Astrocyte (in vitro differentiated cells and primary cell): ENCODE results near the gene NADK. TPM values are rescaled to one million over a fixed set of nuclear protein-coding genes. Genes with fewer than 3 reads are reported as not detected.
"Not testable (repeated sequence)": the region's sequence is repeated elsewhere in the genome, so short reads cannot be mapped to it uniquely, and the experiment has no call there.

Source experiments
- DNase-seq: peaks from one replicate; pipeline ENCODE4 v3.0.0-alpha.2; 2010; ENCODE audit warnings: low read depth
- FAIRE-seq: peaks from 2 replicates; lab custom pipeline; 2011; peaks lifted over from hg19 to GRCh38; lab: Jason Lieb, UNC
- H2AFZ ChIP-seq: 2 replicates; pipeline ENCODE4 v1.6.0; 2012; ENCODE audit warnings: low read depth, low read length, inconsistent platforms
- H3K27ac ChIP-seq: 2 replicates; pipeline ENCODE4 v1.5.1; 2011; ENCODE audit warnings: low read depth, low read length, inconsistent platforms
- H3K27me3 ChIP-seq: 2 replicates; pipeline ENCODE4 v1.6.0; 2011; ENCODE audit warnings: low read length, inconsistent platforms; ENCODE audit not compliant: insufficient read depth
- H3K36me3 ChIP-seq: 2 replicates; pipeline ENCODE4 v1.5.1; 2011; ENCODE audit warnings: low read length, inconsistent platforms; ENCODE audit not compliant: insufficient read depth
- H3K4me1 ChIP-seq: 2 replicates; pipeline ENCODE4 v1.5.1; 2011; ENCODE audit warnings: low read length, inconsistent platforms; ENCODE audit not compliant: insufficient read depth
- H3K4me2 ChIP-seq: 2 replicates; pipeline ENCODE4 v1.6.0; 2012; ENCODE audit warnings: low read length, inconsistent platforms
- H3K4me3 ChIP-seq: 2 replicates; pipeline ENCODE4 v1.5.1; 2011; ENCODE audit warnings: low read depth, mild to moderate bottlenecking, low read length, inconsistent platforms; ENCODE audit not compliant: insufficient read depth
- H3K79me2 ChIP-seq: 2 replicates; pipeline ENCODE4 v1.6.0; 2012; ENCODE audit warnings: mild to moderate bottlenecking, low read length, inconsistent platforms; ENCODE audit not compliant: insufficient read depth
- H3K9ac ChIP-seq: 2 replicates; pipeline ENCODE4 v1.6.0; 2012; ENCODE audit warnings: mild to moderate bottlenecking, low read length, inconsistent platforms
- H3K9me3 ChIP-seq: 2 replicates; pipeline ENCODE4 v1.5.1; 2012; ENCODE audit warnings: low read depth, mild to moderate bottlenecking, low read length, inconsistent platforms; ENCODE audit not compliant: insufficient read depth
- H4K20me1 ChIP-seq: 2 replicates; pipeline ENCODE4 v1.6.0; 2012; ENCODE audit warnings: low read length, inconsistent platforms; ENCODE audit not compliant: insufficient read depth
- H3K27ac Mint-ChIP-seq: one replicate; pipeline ENCODE4 v1.8.0; 2021; ENCODE audit warnings: mild to moderate bottlenecking, mixed read lengths; ENCODE audit not compliant: unreplicated experiment
- H3K27me3 Mint-ChIP-seq: one replicate; pipeline ENCODE4 v1.8.0; 2021; ENCODE audit warnings: low read depth, mixed read lengths; ENCODE audit not compliant: unreplicated experiment
- H3K36me3 Mint-ChIP-seq: one replicate; pipeline ENCODE4 v1.8.0; 2021; ENCODE audit warnings: low read depth, mixed read lengths; ENCODE audit not compliant: unreplicated experiment
- H3K4me1 Mint-ChIP-seq: one replicate; pipeline ENCODE4 v1.8.0; 2021; ENCODE audit warnings: low read depth, mixed read lengths; ENCODE audit not compliant: unreplicated experiment
- H3K4me3 Mint-ChIP-seq: one replicate; pipeline ENCODE4 v1.8.0; 2021; ENCODE audit warnings: mild to moderate bottlenecking, moderate library complexity, mixed read lengths; ENCODE audit not compliant: unreplicated experiment
- H3K9me3 Mint-ChIP-seq: one replicate; pipeline ENCODE4 v1.8.0; 2021; ENCODE audit warnings: mild to moderate bottlenecking, mixed read lengths; ENCODE audit not compliant: unreplicated experiment
- CTCF ChIP-seq: IDR thresholded peaks from 2 replicates; pipeline ENCODE4 v1.5.1; 2011; ENCODE audit warnings: low read depth, mild to moderate bottlenecking, inconsistent platforms, low read length, moderate library complexity; ENCODE audit not compliant: insufficient read depth
- EZH2 ChIP-seq: IDR thresholded peaks from 2 replicates; pipeline ENCODE4 v1.6.1; 2012; ENCODE audit warnings: mild to moderate bottlenecking, low read length, inconsistent platforms; ENCODE audit not compliant: insufficient read depth
- total RNA-seq: library from RNA; stranded (reverse); gene quantifications from 2 replicates; pipeline ENCODE4 v1.2.1, GENCODE V29; 2021

NADK gene
- total RNA-seq, 1 donor from 2014 or later: 87.6 TPM

- DNase-seq (no peak), FAIRE-seq (no peak)
- no peaks in the 10 kb centered on the region for H3K27me3 Mint-ChIP-seq
- peaks cover 5% of the 10 kb centered on the region for H3K36me3 Mint-ChIP-seq
- H3K4me3 ChIP-seq: no peak overlapping the region
- TF ChIP-seq CTCF (no peak), EZH2 (no peak)
- H3K27ac ChIP-seq: no peak overlapping the region
- H3K4me3 Mint-ChIP-seq: no peak overlapping the region
- no peaks in the 10 kb centered on the region for H3K27me3 ChIP-seq
- no peak overlapping the region for H3K27ac Mint-ChIP-seq
- H3K36me3 ChIP-seq: peaks cover 3% of the 10 kb centered on the region
- H3K4me1 Mint-ChIP-seq: peaks cover 2% of the 10 kb centered on the region
- no peaks in the 10 kb centered on the region for H3K9me3 ChIP-seq
- no peak overlapping the region for H2AFZ ChIP-seq
- no peak overlapping the region for H3K4me2 ChIP-seq
- no peaks in the 10 kb centered on the region for H3K79me2 ChIP-seq
- peaks cover 4% of the 10 kb centered on the region for H4K20me1 ChIP-seq
- H3K4me1 ChIP-seq: no peaks in the 10 kb centered on the region
- H3K9ac ChIP-seq: no peak overlapping the region
- H3K9me3 Mint-ChIP-seq: no peaks in the 10 kb centered on the region
Observed at GRCh38 chr1:1730870-1731269, 47.4 kb downstream of the NADK start.

- not testable (repeated sequence) for H3K4me3 Mint-ChIP-seq, H3K4me3 ChIP-seq, DNase-seq, H3K9me3 Mint-ChIP-seq, H3K36me3 Mint-ChIP-seq, H4K20me1 ChIP-seq, H2AFZ ChIP-seq, H3K36me3 ChIP-seq, FAIRE-seq, H3K27me3 Mint-ChIP-seq, H3K4me2 ChIP-seq, H3K4me1 Mint-ChIP-seq, H3K27me3 ChIP-seq, H3K27ac Mint-ChIP-seq, H3K9me3 ChIP-seq, H3K27ac ChIP-seq, H3K4me1 ChIP-seq, H3K9ac ChIP-seq, H3K79me2 ChIP-seq
Observed at GRCh38 chr1:1730230-1730629, 48.0 kb downstream of the NADK start.

GRCh38 chr1:1729116-1729816 is 49.0 kb downstream of the NADK start:
- not testable (repeated sequence) for H3K36me3 Mint-ChIP-seq, H3K4me2 ChIP-seq, H3K4me3 Mint-ChIP-seq, H4K20me1 ChIP-seq, H3K36me3 ChIP-seq, H3K9me3 ChIP-seq, H3K4me3 ChIP-seq, H2AFZ ChIP-seq, DNase-seq, H3K4me1 Mint-ChIP-seq, H3K9ac ChIP-seq, H3K9me3 Mint-ChIP-seq, H3K79me2 ChIP-seq, H3K4me1 ChIP-seq, H3K27me3 ChIP-seq, H3K27ac Mint-ChIP-seq, H3K27me3 Mint-ChIP-seq, H3K27ac ChIP-seq, FAIRE-seq

GRCh38 chr1:1728308-1729005 is 49.8 kb downstream of the NADK start:
- not testable (repeated sequence) for H3K4me3 ChIP-seq, H3K9me3 ChIP-seq, H3K4me1 Mint-ChIP-seq, H3K4me3 Mint-ChIP-seq, H3K9ac ChIP-seq, H4K20me1 ChIP-seq, H3K27ac ChIP-seq, H3K27ac Mint-ChIP-seq, H2AFZ ChIP-seq, H3K27me3 ChIP-seq, H3K36me3 Mint-ChIP-seq, H3K79me2 ChIP-seq, H3K36me3 ChIP-seq, H3K4me2 ChIP-seq, DNase-seq, H3K4me1 ChIP-seq, H3K27me3 Mint-ChIP-seq, H3K9me3 Mint-ChIP-seq
- peak; percentile 69 for FAIRE-seq

GRCh38 chr1:1727131-1727651 is 51.1 kb downstream of the NADK start:
- DNase-seq, H3K4me3 Mint-ChIP-seq, FAIRE-seq, H3K79me2 ChIP-seq, H3K36me3 Mint-ChIP-seq, H3K27me3 ChIP-seq, H3K27ac ChIP-seq, H3K4me3 ChIP-seq, H3K9me3 Mint-ChIP-seq, H3K4me1 ChIP-seq, H3K9ac ChIP-seq, H2AFZ ChIP-seq, H3K27me3 Mint-ChIP-seq, H3K36me3 ChIP-seq, H3K9me3 ChIP-seq, H4K20me1 ChIP-seq, H3K4me1 Mint-ChIP-seq, H3K27ac Mint-ChIP-seq: not testable (repeated sequence)
- peak overlapping the region; percentile 22 for H3K4me2 ChIP-seq
